Fibroblast of lung (primary cell): Measurements from ENCODE around the gene ZNF827. TPM values are rescaled to one million over a fixed set of nuclear protein-coding genes. Genes with fewer than 3 reads are reported as not detected.

Experiments
- DNase-seq, 2 donors: peaks; one replicate each; pipeline versions ENCODE4 v3.0.0 to v3.0.0-alpha.2; 2010; ENCODE audit warnings: low read depth in 2 of 2
- H2AFZ ChIP-seq: 2 replicates; pipeline ENCODE4 v1.5.1; 2012; ENCODE audit warnings: low read length, control low read depth, inconsistent platforms
- H3K27ac ChIP-seq: 2 replicates; pipeline ENCODE4 v1.5.1; 2011; ENCODE audit warnings: low read length, control low read depth; ENCODE audit not compliant: insufficient read depth
- H3K27me3 ChIP-seq: 2 replicates; pipeline ENCODE4 v1.5.1; 2011; ENCODE audit warnings: mild to moderate bottlenecking, low read length; ENCODE audit not compliant: control insufficient read depth, insufficient read depth
- H3K36me3 ChIP-seq: 2 replicates; pipeline ENCODE4 v1.5.1; 2011; ENCODE audit warnings: low read length; ENCODE audit not compliant: control insufficient read depth, insufficient read depth
- H3K4me1 ChIP-seq: 2 replicates; pipeline ENCODE4 v1.5.1; 2011; ENCODE audit warnings: low read length; ENCODE audit not compliant: control insufficient read depth, insufficient read depth; ENCODE audit errors: extremely low read depth
- H3K4me2 ChIP-seq: 2 replicates; pipeline ENCODE4 v1.5.1; 2011; ENCODE audit warnings: low read length, control low read depth; ENCODE audit not compliant: insufficient read depth; ENCODE audit errors: extremely low read depth
- H3K4me3 ChIP-seq, 4 experiments: fragments of 200-600 bp in 1 of 4; sonication (generic) in 1 of 4; replicated peaks in 1 of 4; 2 replicates each; pipeline ENCODE4 v1.5.1; 2011 to 2016; ENCODE audit warnings: low read length in 4 of 4, low read depth in 3 of 4, mild to moderate bottlenecking in 3 of 4, control low read depth in 2 of 4, inconsistent platforms in 1 of 4, mixed read lengths in 1 of 4; ENCODE audit not compliant: insufficient read depth in 1 of 4; ENCODE audit errors: control extremely low read depth in 1 of 4
- H3K79me2 ChIP-seq: 2 replicates; pipeline ENCODE4 v1.5.1; 2012; ENCODE audit warnings: mild to moderate bottlenecking, low read length, inconsistent platforms; ENCODE audit not compliant: control insufficient read depth, insufficient read depth
- H3K9ac ChIP-seq: 2 replicates; pipeline ENCODE4 v1.5.1; 2011; ENCODE audit warnings: mild to moderate bottlenecking, low read length, control low read depth; ENCODE audit not compliant: insufficient read depth
- H3K9me3 ChIP-seq: 2 replicates; pipeline ENCODE4 v1.5.1; 2012; ENCODE audit warnings: low read depth, low read length; ENCODE audit not compliant: control insufficient read depth, insufficient read depth
- H4K20me1 ChIP-seq: 2 replicates; pipeline ENCODE4 v1.5.1; 2011; ENCODE audit warnings: low read length; ENCODE audit not compliant: control insufficient read depth, insufficient read depth; ENCODE audit errors: extremely low read depth
- EZH2 ChIP-seq: IDR thresholded peaks from 2 replicates; pipeline ENCODE4 v1.5.1; 2012; ENCODE audit warnings: low read length, control low read depth, mild to moderate bottlenecking; ENCODE audit errors: missing control alignments
- polyA plus RNA-seq, 2 donors: library from polyadenylated mRNA; depleted of rRNA in 1 of 2; stranded (reverse) in 1 of 2; unstranded in 1 of 2; fragments of >200 nt; gene quantifications; 2 replicates each; pipeline ENCODE4 v1.2.1, GENCODE V29; 2011 to 2012; ENCODE audit warnings: missing spikeins in 1 of 2
- total RNA-seq: library from RNA; depleted of rRNA; stranded (reverse); fragments of >200 nt; gene quantifications from 2 replicates; pipeline ENCODE4 v1.2.1, GENCODE V29; 2014
- TF ChIP-seq, protein P1 (sequence below), 2 donors: IDR thresholded peaks in 1 of 2; conservative IDR thresholded peaks in 1 of 2; 1 replicate in 1 of 2; 2 replicates in 1 of 2; pipeline ENCODE4 v1.5.1; 2011 to 2012; ENCODE audit warnings: low read length in 2 of 2, control low read depth in 1 of 2, inconsistent platforms in 1 of 2, low read depth in 1 of 2, mild to moderate bottlenecking in 1 of 2

The ZNF827 gene
- total and polyA plus RNA-seq, 2 donors (not counting 1 experiment from before 2014, with no cell fraction given), result 5.8 to 7.1 TPM

DNA sequence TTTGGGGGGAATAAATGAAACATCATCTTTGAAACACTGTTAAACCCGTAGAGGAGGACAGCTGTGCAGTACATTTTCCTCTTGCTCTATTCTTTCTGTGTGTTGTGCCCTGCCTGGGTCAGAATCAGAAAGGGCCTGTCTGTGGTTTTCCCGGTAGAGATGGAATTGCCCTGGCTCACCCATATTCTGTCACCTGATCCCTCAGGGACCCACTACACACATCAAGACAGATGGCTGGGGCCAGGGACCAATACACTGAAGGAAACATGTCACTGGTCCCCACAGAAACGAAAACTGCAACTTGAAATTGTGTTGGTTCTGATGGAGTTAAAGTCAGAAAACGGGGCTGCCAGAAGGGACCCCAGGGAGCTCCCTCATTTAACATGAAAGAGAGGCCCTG is 114.9 kb downstream of the ZNF827 start:
- DNase-seq, result no peak
- Histone ChIP-seq H3K9me3 (no peaks in the 10 kb centered on the region), H3K36me3 (no peaks in the 10 kb centered on the region), H3K27me3 (no peaks in the 10 kb centered on the region), H3K79me2 (no peaks in the 10 kb centered on the region), H3K9ac (no peak overlapping the region), H3K4me2 (no peak overlapping the region), H3K4me3 (no peak overlapping the region), H2AFZ (no peak overlapping the region), H4K20me1 (no peaks in the 10 kb centered on the region), H3K4me1 (peaks cover 3% of the 10 kb centered on the region), H3K27ac (no peak overlapping the region)
- no peak for TF ChIP-seq EZH2
- TF ChIP-seq, protein P1, sequence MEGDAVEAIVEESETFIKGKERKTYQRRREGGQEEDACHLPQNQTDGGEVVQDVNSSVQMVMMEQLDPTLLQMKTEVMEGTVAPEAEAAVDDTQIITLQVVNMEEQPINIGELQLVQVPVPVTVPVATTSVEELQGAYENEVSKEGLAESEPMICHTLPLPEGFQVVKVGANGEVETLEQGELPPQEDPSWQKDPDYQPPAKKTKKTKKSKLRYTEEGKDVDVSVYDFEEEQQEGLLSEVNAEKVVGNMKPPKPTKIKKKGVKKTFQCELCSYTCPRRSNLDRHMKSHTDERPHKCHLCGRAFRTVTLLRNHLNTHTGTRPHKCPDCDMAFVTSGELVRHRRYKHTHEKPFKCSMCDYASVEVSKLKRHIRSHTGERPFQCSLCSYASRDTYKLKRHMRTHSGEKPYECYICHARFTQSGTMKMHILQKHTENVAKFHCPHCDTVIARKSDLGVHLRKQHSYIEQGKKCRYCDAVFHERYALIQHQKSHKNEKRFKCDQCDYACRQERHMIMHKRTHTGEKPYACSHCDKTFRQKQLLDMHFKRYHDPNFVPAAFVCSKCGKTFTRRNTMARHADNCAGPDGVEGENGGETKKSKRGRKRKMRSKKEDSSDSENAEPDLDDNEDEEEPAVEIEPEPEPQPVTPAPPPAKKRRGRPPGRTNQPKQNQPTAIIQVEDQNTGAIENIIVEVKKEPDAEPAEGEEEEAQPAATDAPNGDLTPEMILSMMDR (conservative IDR thresholded peaks at IDR 0.05 in 1 of 2, IDR thresholded peaks at IDR 0.05 in 1 of 2; ENCODE audit: low read depth in 1 of 2, low read length in 2 of 2), result no peak

DNA sequence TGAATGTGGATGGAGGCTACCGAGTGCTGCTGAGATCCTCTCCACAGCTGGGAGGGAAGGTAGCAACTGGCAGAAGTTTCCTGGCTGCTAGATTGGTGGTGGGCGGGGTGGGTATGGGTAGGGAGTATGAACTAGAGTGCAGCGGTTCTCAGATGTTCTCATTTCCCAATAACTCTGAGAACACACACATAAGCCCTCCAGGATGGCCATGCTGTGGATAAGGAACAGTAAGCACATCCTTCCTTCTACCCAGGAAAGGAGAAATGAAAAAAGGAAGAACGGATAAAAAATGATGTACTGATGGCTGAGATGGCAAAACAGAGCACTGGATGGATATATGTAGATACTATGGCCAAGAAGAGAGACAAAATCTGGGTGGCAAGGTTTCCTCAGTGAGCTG is 116.0 kb downstream of the ZNF827 start:
- DNase-seq, result no peak
- no peak overlapping the region for H2AFZ ChIP-seq
- H3K27ac ChIP-seq, result no peak overlapping the region
- H3K4me3 ChIP-seq, result no peak overlapping the region
- no peaks in the 10 kb centered on the region for H3K36me3 ChIP-seq
- H3K9me3 ChIP-seq, result no peaks in the 10 kb centered on the region
- H3K79me2 ChIP-seq, result no peaks in the 10 kb centered on the region
- no peaks in the 10 kb centered on the region for H4K20me1 ChIP-seq
- TF ChIP-seq, protein P1 (conservative IDR thresholded peaks at IDR 0.05 in 1 of 2, IDR thresholded peaks at IDR 0.05 in 1 of 2; ENCODE audit: low read depth in 1 of 2, low read length in 2 of 2), result no peak
- TF ChIP-seq EZH2, result no peak
- no peak overlapping the region for H3K4me2 ChIP-seq
- H3K9ac ChIP-seq, result no peak overlapping the region
- H3K27me3 ChIP-seq, result no peaks in the 10 kb centered on the region
- H3K4me1 ChIP-seq, result peaks cover 3% of the 10 kb centered on the region

DNA sequence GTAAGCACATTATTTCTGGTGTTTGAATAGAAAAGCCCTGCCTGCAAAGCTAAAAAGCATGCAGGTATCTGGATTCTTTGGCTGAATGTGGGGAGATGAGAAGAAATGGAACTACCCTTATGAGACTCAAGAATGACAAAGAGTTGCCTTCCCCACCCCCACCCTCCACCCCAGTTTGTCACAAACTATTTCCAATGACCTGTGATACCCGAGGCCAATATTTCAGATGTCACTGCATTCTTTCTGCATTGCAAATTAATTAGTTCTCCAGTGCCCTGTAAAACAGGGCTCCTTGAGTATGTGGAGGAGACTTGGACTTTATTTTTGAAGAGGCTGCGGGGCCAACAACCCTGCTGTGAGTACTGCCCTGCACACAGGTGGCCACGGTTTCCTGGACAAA is 116.4 kb downstream of the ZNF827 start:
- no peaks in the 10 kb centered on the region for H3K79me2 ChIP-seq
- H3K27me3 ChIP-seq, result no peaks in the 10 kb centered on the region
- no peaks in the 10 kb centered on the region for H3K9me3 ChIP-seq
- TF ChIP-seq, protein P1 (conservative IDR thresholded peaks at IDR 0.05 in 1 of 2, IDR thresholded peaks at IDR 0.05 in 1 of 2; ENCODE audit: low read depth in 1 of 2, low read length in 2 of 2), result no peak
- no peak for TF ChIP-seq EZH2
- H3K36me3 ChIP-seq, result no peaks in the 10 kb centered on the region
- DNase-seq, result no peak
- peaks cover 3% of the 10 kb centered on the region for H3K4me1 ChIP-seq
- H3K4me2 ChIP-seq, result no peak overlapping the region
- H3K4me3 ChIP-seq, result no peak overlapping the region
- no peak overlapping the region for H3K27ac ChIP-seq
- H3K9ac ChIP-seq, result no peak overlapping the region
- H2AFZ ChIP-seq, result no peak overlapping the region
- H4K20me1 ChIP-seq, result no peaks in the 10 kb centered on the region
